ENCODE data around the gene TMEM239.
"Not testable (repeated sequence)": the region's sequence is repeated elsewhere in the genome, so short reads cannot be mapped to it uniquely, and the experiment has no call there.

The TMEM239 gene

GRCh38 chr20:2806351-2806701 is 9.8 kb upstream of the TMEM239 start:
- TF ChIP-seq ZFX (IDR thresholded peaks at IDR 0.05; ENCODE audit: borderline replicate concordance) = no peak
- no peak for TF ChIP-seq CTCF (IDR thresholded peaks at IDR 0.05)
- H3K27ac ChIP-seq = no peak overlapping the region

DNA sequence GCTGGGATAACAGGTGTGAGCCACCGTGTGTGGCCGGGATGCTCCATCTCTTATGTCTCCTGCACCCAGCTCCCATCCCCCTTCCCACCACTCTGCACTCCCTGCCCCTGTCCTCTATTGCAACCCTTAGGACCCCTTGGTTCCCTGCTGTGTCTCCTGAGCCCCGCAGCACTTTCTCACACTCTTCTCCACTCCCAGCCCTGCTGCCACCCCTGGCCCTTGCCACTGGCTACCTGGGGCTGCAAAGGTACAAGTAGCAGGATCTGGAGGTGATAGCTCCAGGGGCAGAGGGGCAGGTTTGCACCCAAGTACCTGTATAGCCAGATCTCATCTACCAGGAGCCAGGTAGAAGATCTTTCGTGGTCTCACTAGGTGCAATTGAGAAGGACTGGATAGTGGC is 9.1 kb upstream of the TMEM239 start:
- no peak for TF ChIP-seq ZFX (IDR thresholded peaks at IDR 0.05; ENCODE audit: borderline replicate concordance)
- no peak overlapping the region for H3K27ac ChIP-seq

DNA sequence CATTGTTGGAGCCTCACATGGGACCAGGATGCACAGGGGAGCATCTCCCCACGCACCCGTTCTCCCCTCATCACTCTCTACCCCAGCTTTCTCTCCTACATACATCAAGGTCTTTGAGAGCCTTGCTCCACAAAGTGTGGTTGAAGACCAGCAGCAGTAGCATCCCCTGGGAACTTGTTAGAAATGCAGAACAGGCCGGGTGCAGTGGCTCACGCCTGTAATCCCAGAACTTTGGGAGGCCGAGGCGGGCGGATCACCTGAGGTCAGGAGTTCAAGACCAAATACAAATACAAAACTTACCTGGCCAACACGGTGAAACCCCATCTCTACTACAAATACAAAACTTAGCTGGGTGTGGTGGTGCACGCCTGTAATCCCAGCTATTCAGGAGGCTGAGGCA is 8.2 kb upstream of the TMEM239 start:
- not testable (repeated sequence) for H3K27ac ChIP-seq

DNA sequence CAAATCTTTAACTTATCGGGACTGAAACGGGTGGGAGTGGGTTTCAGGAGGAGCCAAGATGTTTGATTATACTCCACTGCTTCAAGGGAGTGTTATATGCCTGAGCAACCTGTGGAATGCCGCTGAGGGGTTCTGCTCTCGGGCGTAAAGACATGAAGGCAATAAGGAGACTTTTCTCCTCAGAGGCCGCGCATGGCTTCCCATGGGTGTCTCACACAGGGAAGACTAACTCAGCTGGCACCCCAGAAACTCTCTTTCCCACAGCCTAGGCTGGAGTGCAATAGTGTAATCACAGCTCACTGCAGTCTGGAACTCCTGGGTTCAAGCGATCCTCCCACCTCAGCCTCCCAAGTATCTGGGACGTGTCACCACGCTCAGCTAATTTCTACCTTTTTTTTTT is 6.5 kb upstream of the TMEM239 start:
- no peak overlapping the region for H3K27ac ChIP-seq

GRCh38 chr20:2812189-2812588 is 4.0 kb upstream of the TMEM239 start:
- TF ChIP-seq CTCF (IDR thresholded peaks at IDR 0.05) = no peak
- no peak for TF ChIP-seq ZFX (IDR thresholded peaks at IDR 0.05; ENCODE audit: borderline replicate concordance)
- H3K27ac ChIP-seq = no peak overlapping the region

More for the DNA sequence above, 6.5 kb upstream of the TMEM239 start:
- TF ChIP-seq CTCF (IDR thresholded peaks at IDR 0.05) (no peak), ZFX (IDR thresholded peaks at IDR 0.05; ENCODE audit: borderline replicate concordance) (no peak)

DNA sequence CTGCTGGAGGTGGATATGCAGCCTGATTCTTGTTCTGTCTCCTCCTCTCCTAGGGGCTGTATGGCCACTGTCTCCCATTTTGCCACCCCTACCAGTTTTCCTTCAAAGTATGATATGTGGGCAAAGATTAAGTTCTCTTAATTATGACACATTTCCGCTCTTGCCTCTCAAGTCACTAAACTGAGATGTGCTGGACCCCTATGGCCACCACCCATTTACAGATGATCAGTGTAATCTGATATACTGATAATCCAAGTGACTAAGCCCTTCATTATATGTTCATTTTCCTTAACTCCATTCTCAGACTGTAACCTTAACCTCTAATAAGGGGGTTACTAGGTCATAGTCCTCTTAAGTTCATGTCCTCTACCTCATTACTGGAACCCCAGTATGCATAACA is 2.1 kb upstream of the TMEM239 start:
- TF ChIP-seq ZFX (IDR thresholded peaks at IDR 0.05; ENCODE audit: borderline replicate concordance) = no peak
- TF ChIP-seq CTCF (IDR thresholded peaks at IDR 0.05) = no peak
- no peak overlapping the region for H3K27ac ChIP-seq

DNA sequence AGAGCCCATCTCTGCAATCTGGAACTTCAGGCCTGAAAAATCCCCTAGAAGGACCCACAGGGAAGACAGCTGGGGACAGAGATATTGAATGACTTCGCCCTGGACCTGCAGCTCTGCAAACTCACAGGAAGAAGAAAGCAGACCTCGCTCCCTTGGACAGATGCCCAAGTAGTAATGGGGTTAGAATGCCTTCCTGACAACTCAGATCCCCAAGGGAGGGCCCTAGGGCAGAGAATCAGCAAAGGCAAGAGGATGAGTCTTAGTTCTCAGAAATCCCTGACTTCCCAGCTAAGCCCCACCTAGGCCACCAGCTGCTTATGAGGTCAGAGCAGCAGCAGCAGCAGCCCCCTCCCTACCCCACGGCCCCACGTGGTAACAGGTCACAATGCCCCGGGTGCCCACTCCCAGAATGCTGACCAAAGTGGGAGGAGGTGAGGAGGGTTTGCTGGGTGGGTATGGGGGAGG is 1.5 kb upstream of the TMEM239 start, which contains the start of gene C20orf141:
Gene C20orf141, plus strand, starts transcription at position 401 of the 465 bp plus-strand sequence. CDS start 198 bp downstream, outside the sequence.
- no peak within 1 kb of the TSS for H3K27ac ChIP-seq
- TF ChIP-seq ZFX (IDR thresholded peaks at IDR 0.05; ENCODE audit: borderline replicate concordance) (no peak), CTCF (IDR thresholded peaks at IDR 0.05) (no peak)

GRCh38 chr20:2815242-2815900 is 793 bp upstream of the TMEM239 start:
- TF ChIP-seq CTCF (IDR thresholded peaks at IDR 0.05) (no peak), ZFX (IDR thresholded peaks at IDR 0.05; ENCODE audit: borderline replicate concordance) (no peak)
- H3K27ac ChIP-seq = no peak overlapping the region

All from 22Rv1 (cell line).